ENCODE data around the gene RNGTT. TPM values are rescaled to one million over a fixed set of nuclear protein-coding genes. Genes with fewer than 3 reads are reported as not detected.

RNGTT gene
- total RNA-seq, 2 experiments from 2014 or later, result 11.6 to 12.4 TPM

DNA sequence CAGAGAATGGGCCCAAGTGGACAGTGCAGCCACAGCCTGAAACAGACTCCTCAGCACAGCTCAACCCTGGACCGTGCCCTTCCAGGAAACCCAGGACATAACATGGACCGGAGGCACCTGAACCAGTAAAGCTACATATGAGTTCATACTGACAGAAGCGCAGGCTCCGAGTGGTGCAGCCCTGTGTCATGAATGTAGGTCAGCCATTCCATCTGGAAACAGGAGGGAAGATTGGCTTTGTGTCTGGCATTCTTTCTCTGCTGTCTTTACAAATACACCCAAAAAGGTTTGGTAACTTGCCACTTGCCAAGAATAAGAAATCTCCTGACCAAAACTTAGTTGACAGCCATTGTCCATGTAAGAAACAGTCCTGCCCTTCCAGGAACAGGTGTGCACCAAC lies 366.6 kb downstream of the RNGTT start:
- ChIA-PET POLR2A (no interaction called here), CTCF (no interaction called here)
- TF ChIP-seq CTCF (IDR thresholded peaks at IDR 0.05), result no peak
- no peak overlapping the region for H3K27ac ChIP-seq (ENCODE audit: low read depth in 1 of 2, low read length in 2 of 2)
- intact Hi-C loops (cut with DNase I, micrococcal nuclease), result no loop called here
- Mint-ChIP-seq H3K36me3 (ENCODE audit: low read depth) (no peaks in the 10 kb centered on the region), H3K4me3 (no peak overlapping the region), H3K27ac (no peak overlapping the region), H3K9me3 (no peaks in the 10 kb centered on the region), H3K4me1 (ENCODE audit: low read depth) (no peaks in the 10 kb centered on the region), H3K27me3 (no peaks in the 10 kb centered on the region)
- peaks cover 0 to 3% of the 10 kb centered on the region in 2 experiments for H3K9me3 ChIP-seq (ENCODE audit: control insufficient read depth in 1 of 2, insufficient read depth in 1 of 2, low read length in 2 of 2)
- no peaks in the 10 kb centered on the region for H3K4me1 ChIP-seq (ENCODE audit: insufficient read depth, low read length)
- no peak for ATAC-seq (ENCODE audit: poor library complexity)
- DNase-seq, result no peak
- no peaks in the 10 kb centered on the region for H3K36me3 ChIP-seq (ENCODE audit: insufficient read depth, low read length)
- peaks cover 0 to 2% of the 10 kb centered on the region in 2 experiments for H3K27me3 ChIP-seq (ENCODE audit: control insufficient read depth in 1 of 2, insufficient read depth in 2 of 2, low read length in 2 of 2)
- H3K4me3 ChIP-seq (ENCODE audit: low read length), result no peak overlapping the region

DNA sequence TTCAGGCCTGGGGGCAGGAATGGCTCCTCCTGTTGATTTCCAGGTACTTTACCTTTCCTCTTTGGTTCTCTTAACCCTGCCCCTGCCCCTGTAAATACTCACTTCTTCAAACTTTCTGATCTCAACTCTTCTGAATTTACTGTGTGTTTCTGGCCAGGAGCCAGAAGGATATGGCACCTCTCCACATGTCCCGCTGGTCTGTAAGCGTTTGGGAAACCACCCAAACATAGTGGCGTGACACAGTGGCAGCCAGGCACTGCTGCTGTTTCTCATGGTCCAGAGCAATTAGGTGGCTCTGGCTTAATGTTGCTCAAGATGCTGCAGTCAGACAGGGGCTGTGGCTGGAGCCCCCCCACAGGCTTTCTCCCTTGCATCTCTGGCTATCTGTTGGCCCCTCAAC lies 374.5 kb downstream of the RNGTT start:
- H3K36me3 ChIP-seq (ENCODE audit: insufficient read depth, low read length), result no peaks in the 10 kb centered on the region
- no peaks in the 10 kb centered on the region for H3K4me1 Mint-ChIP-seq (ENCODE audit: low read depth)
- H3K27me3 ChIP-seq (ENCODE audit: control insufficient read depth in 1 of 2, insufficient read depth in 2 of 2, low read length in 2 of 2), result peaks cover 0 to 2% of the 10 kb centered on the region in 2 experiments
- no peaks in the 10 kb centered on the region for H3K36me3 Mint-ChIP-seq (ENCODE audit: low read depth)
- no peak for TF ChIP-seq CTCF (IDR thresholded peaks at IDR 0.05)
- no peaks in the 10 kb centered on the region for H3K4me1 ChIP-seq (ENCODE audit: insufficient read depth, low read length)
- POLR2A ChIA-PET, result no interaction called here
- H3K4me3 ChIP-seq (ENCODE audit: low read length), result no peak overlapping the region
- ATAC-seq (ENCODE audit: poor library complexity) (no peak), DNase-seq (no peak)
- no peak overlapping the region for H3K27ac ChIP-seq (ENCODE audit: low read depth in 1 of 2, low read length in 2 of 2)
- no peak overlapping the region for H3K4me3 Mint-ChIP-seq
- peaks cover 0 to 16% of the 10 kb centered on the region in 2 experiments for H3K9me3 ChIP-seq (ENCODE audit: control insufficient read depth in 1 of 2, insufficient read depth in 1 of 2, low read length in 2 of 2)
- no peaks in the 10 kb centered on the region for H3K9me3 Mint-ChIP-seq
- CTCF ChIA-PET, result no interaction called here
- H3K27me3 Mint-ChIP-seq, result peaks cover 43% of the 10 kb centered on the region
- H3K27ac Mint-ChIP-seq, result no peak overlapping the region
- intact Hi-C loops (cut with DNase I, micrococcal nuclease), result no loop called here

DNA sequence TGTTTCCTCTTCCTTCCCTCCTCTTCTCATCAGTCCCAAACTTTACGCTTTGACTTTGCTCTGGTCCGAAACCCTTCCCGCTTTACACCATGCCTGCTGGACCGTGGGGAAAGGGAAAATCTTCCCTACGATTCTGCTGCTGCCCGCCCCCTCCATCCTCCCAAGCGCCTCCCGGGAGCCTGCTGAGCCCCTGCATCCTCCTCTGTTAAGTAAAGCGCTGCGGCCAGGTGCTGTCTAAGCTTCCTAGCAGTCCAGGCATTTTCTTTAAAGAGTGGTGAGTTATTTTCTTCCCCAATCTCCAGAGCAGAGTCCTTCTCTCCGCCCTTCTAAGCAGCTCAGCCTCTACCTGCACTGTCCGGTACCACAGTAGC lies 376.3 kb downstream of the RNGTT start:
- Histone ChIP-seq H3K9me3 (ENCODE audit: control insufficient read depth in 1 of 2, insufficient read depth in 1 of 2, low read length in 2 of 2) (peaks cover 0 to 13% of the 10 kb centered on the region in 2 experiments), H3K36me3 (ENCODE audit: insufficient read depth, low read length) (no peaks in the 10 kb centered on the region), H3K4me1 (ENCODE audit: insufficient read depth, low read length) (no peaks in the 10 kb centered on the region), H3K27ac (ENCODE audit: low read depth in 1 of 2, low read length in 2 of 2) (no peak overlapping the region), H3K4me3 (ENCODE audit: low read length) (no peak overlapping the region), H3K27me3 (ENCODE audit: control insufficient read depth in 1 of 2, insufficient read depth in 2 of 2, low read length in 2 of 2) (no peaks in the 10 kb centered on the region)
- CTCF ChIA-PET, result no interaction called here
- POLR2A ChIA-PET, result no interaction called here
- peaks cover 3% of the 10 kb centered on the region for H3K9me3 Mint-ChIP-seq
- intact Hi-C loops (cut with DNase I, micrococcal nuclease), result no loop called here
- DNase-seq (no peak), ATAC-seq (ENCODE audit: poor library complexity) (no peak)
- peaks cover 43% of the 10 kb centered on the region for H3K27me3 Mint-ChIP-seq
- H3K27ac Mint-ChIP-seq, result no peak overlapping the region
- H3K4me1 Mint-ChIP-seq (ENCODE audit: low read depth), result no peaks in the 10 kb centered on the region
- H3K4me3 Mint-ChIP-seq, result no peak overlapping the region
- TF ChIP-seq CTCF (IDR thresholded peaks at IDR 0.05), result no peak
- H3K36me3 Mint-ChIP-seq (ENCODE audit: low read depth), result no peaks in the 10 kb centered on the region

Measured in CD4-positive, alpha-beta T cell (primary cell).